ENCODE data around the gene MEF2B. TPM values are rescaled to one million over a fixed set of nuclear protein-coding genes. Genes with fewer than 3 reads are reported as not detected.
A peak's percentile ranks its signal among the peaks of the same experiment; 100 is the strongest.
"Not testable (repeated sequence)": the region's sequence is repeated elsewhere in the genome, so short reads cannot be mapped to it uniquely, and the experiment has no call there.

The MEF2B gene
- total and polyA plus RNA-seq, 7 experiments from 2014 or later: 0.27 to 6.4 (median 4.0) TPM; not detected in 1

DNA sequence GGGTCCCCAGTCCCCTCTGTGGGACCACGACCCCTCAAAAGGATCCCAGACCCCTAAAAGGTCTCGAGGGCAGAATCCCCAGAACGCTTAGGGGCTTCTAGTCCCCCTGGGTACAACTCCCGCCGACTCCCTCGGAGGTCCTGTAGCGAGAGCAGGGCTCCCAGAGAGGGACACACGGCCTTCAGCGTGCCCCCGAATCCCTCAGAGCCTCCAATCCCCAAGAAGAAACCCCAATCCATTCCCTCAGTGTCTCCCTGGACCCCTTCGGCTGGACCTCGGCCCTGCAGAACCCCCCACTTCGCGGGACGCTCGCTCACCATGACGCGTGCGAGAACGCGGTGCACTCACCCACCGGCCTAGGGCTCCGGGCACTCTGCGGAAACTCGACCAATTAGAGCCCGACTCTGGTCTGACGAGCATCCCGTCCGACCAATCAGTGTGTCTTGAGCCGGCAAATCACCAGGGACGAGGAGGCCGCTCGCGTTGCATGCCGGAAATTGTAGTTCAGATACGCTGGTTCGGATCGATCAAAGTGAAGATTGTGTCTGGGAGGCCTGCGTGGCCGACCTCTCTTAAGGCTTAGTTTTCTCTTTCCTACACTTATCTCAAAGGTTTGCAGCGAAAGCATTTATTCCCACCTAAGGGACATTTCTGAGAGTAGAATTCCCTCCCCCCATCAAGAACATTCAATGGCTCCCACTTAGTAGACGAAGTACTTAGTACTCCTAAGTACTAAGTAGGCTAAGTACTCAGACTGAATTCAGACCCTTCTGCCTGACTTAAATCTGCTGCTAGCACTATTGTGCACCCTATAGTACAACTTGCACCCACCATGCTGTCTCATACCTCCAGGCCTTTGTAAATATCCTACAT, 31.7 kb downstream of the MEF2B start, which contains the start of gene TMEM161A:
Gene TMEM161A, minus strand, starts transcription at position 370 of the 873 bp plus-strand sequence. Its CDS starts 50 bp downstream, at position 320.
- Mint-ChIP-seq H3K9me3 (peaks cover 0 to 4% (median 0%) of the 10 kb centered on the region in 11 donors), H3K27me3 (no peaks in the 10 kb centered on the region), H3K4me1 (peaks cover 20 to 41% (median 29%) of the 10 kb centered on the region in 7 donors), H3K36me3 (peaks cover 0 to 7% (median 0%) of the 10 kb centered on the region in 5 donors), H3K4me3 (peak within 1 kb of the TSS; percentile 83 to 100 (median 98)), H3K27ac (peak within 1 kb of the TSS; percentile 84 to 97 (median 94))
- ChIA-PET POLR2A (interaction anchor here (0.6 kb wide), 1 partner anchor 206 kb away, joined by 3 read pairs; no protein-coding TSS in a partner anchor), CTCF (interaction anchor here (0.8 kb wide), 1 partner anchor 9 kb away, joined by 3 read pairs; no protein-coding TSS in a partner anchor)
- H3K36me3 ChIP-seq (ENCODE audit: control insufficient read depth in 2 of 3, insufficient read depth in 3 of 3, low read length in 3 of 3): no peaks in the 10 kb centered on the region
- peak within 1 kb of the TSS; percentile 84 for H3K4me3 ChIP-seq (ENCODE audit: low read length)
- H3K9me3 ChIP-seq (ENCODE audit: control insufficient read depth in 2 of 3, low read length in 3 of 3): no peaks in the 10 kb centered on the region
- DNase-seq: peak; percentile 84 to 96 (median 93)
- peaks cover 8 to 9% of the 10 kb centered on the region in 2 donors for H3K4me1 ChIP-seq (ENCODE audit: control insufficient read depth in 2 of 2, insufficient read depth in 2 of 2, low read length in 2 of 2)
- H3K27me3 ChIP-seq (ENCODE audit: control insufficient read depth in 2 of 2, insufficient read depth in 2 of 2, low read length in 2 of 2): no peaks in the 10 kb centered on the region
- peak within 1 kb of the TSS; percentile 90 for H3K27ac ChIP-seq (ENCODE audit: low read depth, low read length)
- intact Hi-C loops (cut with micrococcal nuclease): loop anchor here (1.0 to 5.0 kb wide), 11 partner anchors 34 to 639 kb away; partner anchors contain the start of genes BORCS8 (in 2 of the 2), ELL (in 2 of the 2), MAU2 (in 2 of the 2) and RFXANK (in 2 of the 2)
- peak; percentile 100 for ATAC-seq

DNA sequence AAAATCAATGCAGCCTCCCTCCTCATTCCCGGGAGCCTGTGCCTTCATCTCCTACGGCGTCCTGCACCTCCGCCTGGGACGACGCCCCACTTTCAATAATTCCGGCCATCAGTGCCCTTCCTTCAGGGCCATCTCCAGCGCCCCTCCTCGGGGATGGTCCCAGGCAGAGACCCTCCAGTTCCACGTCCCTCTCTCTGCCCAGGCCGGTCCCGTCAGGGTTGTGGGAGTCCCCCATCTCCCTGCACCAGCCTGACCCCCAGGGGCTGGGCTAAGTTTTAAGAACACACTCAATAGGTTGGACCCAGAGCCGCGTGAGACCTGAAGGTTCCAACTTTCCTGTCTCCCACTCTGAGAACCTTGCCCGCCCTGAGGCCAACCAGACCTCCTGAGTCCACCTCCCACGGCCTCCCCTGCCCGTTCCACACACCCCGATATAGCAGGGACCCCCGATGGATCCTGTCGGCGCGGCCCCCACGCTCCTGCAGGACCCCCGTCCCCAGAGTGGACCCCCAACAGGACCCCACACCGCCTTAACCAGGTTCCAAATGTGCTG, 32.4 kb downstream of the MEF2B start:
- H3K9me3 ChIP-seq (ENCODE audit: control insufficient read depth in 2 of 3, low read length in 3 of 3): no peaks in the 10 kb centered on the region
- peaks cover 0 to 4% (median 0%) of the 10 kb centered on the region in 11 donors for H3K9me3 Mint-ChIP-seq
- H3K27me3 Mint-ChIP-seq: no peaks in the 10 kb centered on the region
- intact Hi-C loops (cut with micrococcal nuclease): loop anchor here (1.0 to 5.0 kb wide), 11 partner anchors 35 to 640 kb away; partner anchors contain the start of genes BORCS8 (in 2 of the 2), ELL (in 2 of the 2), MAU2 (in 2 of the 2) and RFXANK (in 2 of the 2)
- H3K4me1 ChIP-seq (ENCODE audit: control insufficient read depth in 2 of 2, insufficient read depth in 2 of 2, low read length in 2 of 2): peaks cover 8 to 9% of the 10 kb centered on the region in 2 donors
- H3K4me1 Mint-ChIP-seq: peaks cover 20 to 41% (median 29%) of the 10 kb centered on the region in 7 donors
- peak overlapping the region in 8 of 9 donors; percentile 84 to 97 (median 93) for H3K27ac Mint-ChIP-seq
- CTCF ChIA-PET: interaction anchor here (0.7 kb wide), 1 partner anchor 44 kb away, joined by 3 read pairs; no protein-coding TSS in a partner anchor
- no peaks in the 10 kb centered on the region for H3K36me3 ChIP-seq (ENCODE audit: control insufficient read depth in 2 of 3, insufficient read depth in 3 of 3, low read length in 3 of 3)
- H3K4me3 Mint-ChIP-seq: peak overlapping the region; percentile 83 to 100 (median 98)
- H3K27me3 ChIP-seq (ENCODE audit: control insufficient read depth in 2 of 2, insufficient read depth in 2 of 2, low read length in 2 of 2): no peaks in the 10 kb centered on the region
- peak overlapping the region; percentile 90 for H3K27ac ChIP-seq (ENCODE audit: low read depth, low read length)
- peaks cover 0 to 14% (median 0%) of the 10 kb centered on the region in 5 donors for H3K36me3 Mint-ChIP-seq
- DNase-seq: no peak
- POLR2A ChIA-PET: interaction anchor here (0.9 kb wide), 1 partner anchor 73 kb away, joined by 3 read pairs; no protein-coding TSS in a partner anchor
- peak overlapping the region; percentile 84 for H3K4me3 ChIP-seq (ENCODE audit: low read length)
- ATAC-seq: no peak

DNA sequence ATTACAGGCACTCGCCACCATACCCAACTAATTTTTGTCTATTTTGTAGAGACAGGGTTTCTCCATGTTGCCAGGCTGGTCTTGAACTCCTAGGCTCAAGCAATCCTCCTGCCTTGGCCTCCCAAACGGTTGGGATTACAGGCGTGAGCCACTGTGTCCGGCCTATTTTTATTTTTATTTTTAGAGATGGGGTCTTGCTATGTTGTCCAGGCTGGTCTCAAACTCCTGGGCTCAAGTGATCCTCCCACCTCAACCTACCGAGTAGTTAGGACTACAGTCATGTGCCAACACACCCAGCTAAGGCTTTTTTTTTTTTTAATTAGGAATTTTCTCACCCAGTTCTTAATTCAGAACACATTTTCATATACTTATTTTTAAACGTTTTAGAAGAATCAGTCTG, 34.4 kb downstream of the MEF2B start:
- H3K4me1 ChIP-seq (ENCODE audit: control insufficient read depth in 2 of 2, insufficient read depth in 2 of 2, low read length in 2 of 2); H3K27ac ChIP-seq (ENCODE audit: low read depth, low read length); ATAC-seq; H3K27ac Mint-ChIP-seq; H3K4me3 ChIP-seq (ENCODE audit: low read length); DNase-seq; H3K27me3 Mint-ChIP-seq; CTCF ChIA-PET; H3K9me3 ChIP-seq (ENCODE audit: control insufficient read depth in 2 of 3, low read length in 3 of 3); H3K36me3 ChIP-seq (ENCODE audit: control insufficient read depth in 2 of 3, insufficient read depth in 3 of 3, low read length in 3 of 3); H3K27me3 ChIP-seq (ENCODE audit: control insufficient read depth in 2 of 2, insufficient read depth in 2 of 2, low read length in 2 of 2): not testable (repeated sequence)
- intact Hi-C loops (cut with micrococcal nuclease): loop anchor here (5.0 kb wide), 3 partner anchors 37 to 642 kb away; partner anchors contain the start of genes ELL (in 2 of the 2) and MEF2B (in 1 of the 2)
- H3K36me3 Mint-ChIP-seq: peaks cover 0 to 22% (median 9%) of the 10 kb centered on the region in 5 donors
- H3K9me3 Mint-ChIP-seq: peaks cover 0 to 10% (median 3%) of the 10 kb centered on the region in 11 donors
- peak overlapping the region in 1 of 10 donors; percentile 16 for H3K4me3 Mint-ChIP-seq
- POLR2A ChIA-PET: interaction anchor here (0.6 to 0.7 kb wide), 2 partner anchors 80 to 226 kb away, joined by 3 read pairs; no protein-coding TSS in a partner anchor
- H3K4me1 Mint-ChIP-seq: peaks cover 20 to 41% (median 29%) of the 10 kb centered on the region in 7 donors

DNA sequence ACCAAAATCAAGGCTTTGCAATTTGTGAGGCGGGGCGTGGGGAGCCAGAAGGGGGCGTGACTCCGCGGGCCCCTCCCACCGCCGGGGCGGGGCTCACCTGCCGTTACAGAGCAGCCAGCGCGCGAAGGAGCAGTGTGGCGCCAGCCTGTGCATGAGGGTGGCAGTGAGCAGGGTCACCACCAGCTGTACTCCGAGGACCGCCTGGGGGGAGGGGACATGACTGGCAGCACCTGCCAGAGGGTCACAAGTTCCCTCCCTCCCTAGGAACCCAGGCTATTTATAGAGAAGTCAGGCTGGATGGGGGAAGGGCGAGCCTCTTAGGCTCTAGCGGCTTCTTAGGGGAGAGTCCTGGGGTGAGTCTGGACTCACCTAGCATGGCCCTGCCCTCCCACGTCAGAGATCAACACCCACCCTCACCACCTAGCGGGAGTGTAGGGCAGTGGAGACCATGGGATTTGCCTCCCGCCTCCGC, 35.3 kb downstream of the MEF2B start:
- peak; percentile 41 for ATAC-seq
- Mint-ChIP-seq H3K9me3 (peaks cover 0 to 12% (median 3%) of the 10 kb centered on the region in 11 donors), H3K4me3 (peak overlapping the region in 3 of 10 donors; percentile 43 to 54 (median 46)), H3K27ac (no peak overlapping the region), H3K4me1 (peaks cover 20 to 41% (median 29%) of the 10 kb centered on the region in 7 donors), H3K36me3 (peaks cover 0 to 24% (median 9%) of the 10 kb centered on the region in 5 donors), H3K27me3 (no peaks in the 10 kb centered on the region)
- Histone ChIP-seq H3K4me3 (ENCODE audit: low read length) (no peak overlapping the region), H3K27me3 (ENCODE audit: control insufficient read depth in 2 of 2, insufficient read depth in 2 of 2, low read length in 2 of 2) (no peaks in the 10 kb centered on the region), H3K36me3 (ENCODE audit: control insufficient read depth in 2 of 3, insufficient read depth in 3 of 3, low read length in 3 of 3) (peaks cover 0 to 4% (median 0%) of the 10 kb centered on the region in 3 experiments), H3K9me3 (ENCODE audit: control insufficient read depth in 2 of 3, low read length in 3 of 3) (peaks cover 0 to 9% (median 0%) of the 10 kb centered on the region in 3 experiments), H3K4me1 (ENCODE audit: control insufficient read depth in 2 of 2, insufficient read depth in 2 of 2, low read length in 2 of 2) (peaks cover 8 to 9% of the 10 kb centered on the region in 2 donors), H3K27ac (ENCODE audit: low read depth, low read length) (no peak overlapping the region)
- intact Hi-C loops (cut with micrococcal nuclease): loop anchor here (5.0 kb wide), 3 partner anchors 38 to 643 kb away; partner anchors contain the start of genes ELL (in 2 of the 2) and MEF2B (in 1 of the 2)
- ChIA-PET CTCF (no interaction called here), POLR2A (no interaction called here)
- DNase-seq: peak; percentile 24 to 57 (median 47)

DNA sequence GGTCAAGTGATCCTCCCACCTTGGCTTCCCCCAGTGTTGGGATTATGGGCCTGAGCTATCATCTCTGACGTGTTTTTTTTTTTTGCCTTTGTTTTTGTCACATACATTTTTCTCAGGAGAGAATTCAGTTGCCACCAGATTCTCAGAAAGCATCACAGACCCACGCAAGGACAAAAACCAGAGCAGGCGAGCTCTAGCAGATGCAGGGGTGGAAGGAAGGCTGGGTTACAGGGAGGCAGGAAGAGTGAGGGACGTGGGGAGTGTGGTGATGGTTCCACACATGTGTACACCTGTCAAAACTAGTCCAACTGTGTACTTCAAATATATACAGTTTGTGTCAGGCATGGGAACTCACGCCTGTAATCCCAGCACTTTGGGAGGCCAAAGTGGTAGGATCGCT, 36.1 kb downstream of the MEF2B start:
- peaks cover 0 to 28% (median 10%) of the 10 kb centered on the region in 5 donors for H3K36me3 Mint-ChIP-seq
- peaks cover 0 to 4% (median 0%) of the 10 kb centered on the region in 3 experiments for H3K36me3 ChIP-seq (ENCODE audit: control insufficient read depth in 2 of 3, insufficient read depth in 3 of 3, low read length in 3 of 3)
- CTCF ChIA-PET: interaction anchor here (1.0 kb wide), 1 partner anchor 10 kb away, joined by 3 read pairs; no protein-coding TSS in a partner anchor
- H3K27ac Mint-ChIP-seq: peak overlapping the region in 1 of 9 donors; percentile 39
- peaks cover 17 to 33% (median 27%) of the 10 kb centered on the region in 7 donors for H3K4me1 Mint-ChIP-seq
- intact Hi-C loops (cut with micrococcal nuclease): no loop called here
- H3K9me3 ChIP-seq (ENCODE audit: control insufficient read depth in 2 of 3, low read length in 3 of 3): peaks cover 0 to 9% (median 0%) of the 10 kb centered on the region in 3 experiments
- H3K27me3 Mint-ChIP-seq: no peaks in the 10 kb centered on the region
- peak overlapping the region in 1 of 10 donors; percentile 21 for H3K4me3 Mint-ChIP-seq
- peaks cover 6 to 9% of the 10 kb centered on the region in 2 donors for H3K4me1 ChIP-seq (ENCODE audit: control insufficient read depth in 2 of 2, insufficient read depth in 2 of 2, low read length in 2 of 2)
- DNase-seq (no peak), ATAC-seq (no peak)
- POLR2A ChIA-PET: no interaction called here
- H3K4me3 ChIP-seq (ENCODE audit: low read length): no peak overlapping the region
- no peak overlapping the region for H3K27ac ChIP-seq (ENCODE audit: low read depth, low read length)
- H3K27me3 ChIP-seq (ENCODE audit: control insufficient read depth in 2 of 2, insufficient read depth in 2 of 2, low read length in 2 of 2): no peaks in the 10 kb centered on the region
- peaks cover 0 to 12% (median 3%) of the 10 kb centered on the region in 11 donors for H3K9me3 Mint-ChIP-seq

Data from naive thymus-derived CD4-positive, alpha-beta T cell (primary cell).